NK-92 treated with Interleukin-12 subunit alpha and Interleukin-12 subunit beta, amount 100 ng/mL, for 24 hours (cell line): ENCODE data around the gene CD180.
"Not testable (repeated sequence)": the region's sequence is repeated elsewhere in the genome, so short reads cannot be mapped to it uniquely, and the experiment has no call there.

ENCODE experiments used
- DNase-seq: peaks from one replicate; lab custom pipeline; 2025; lab: John Stamatoyannopoulos, UW

The CD180 gene

DNA sequence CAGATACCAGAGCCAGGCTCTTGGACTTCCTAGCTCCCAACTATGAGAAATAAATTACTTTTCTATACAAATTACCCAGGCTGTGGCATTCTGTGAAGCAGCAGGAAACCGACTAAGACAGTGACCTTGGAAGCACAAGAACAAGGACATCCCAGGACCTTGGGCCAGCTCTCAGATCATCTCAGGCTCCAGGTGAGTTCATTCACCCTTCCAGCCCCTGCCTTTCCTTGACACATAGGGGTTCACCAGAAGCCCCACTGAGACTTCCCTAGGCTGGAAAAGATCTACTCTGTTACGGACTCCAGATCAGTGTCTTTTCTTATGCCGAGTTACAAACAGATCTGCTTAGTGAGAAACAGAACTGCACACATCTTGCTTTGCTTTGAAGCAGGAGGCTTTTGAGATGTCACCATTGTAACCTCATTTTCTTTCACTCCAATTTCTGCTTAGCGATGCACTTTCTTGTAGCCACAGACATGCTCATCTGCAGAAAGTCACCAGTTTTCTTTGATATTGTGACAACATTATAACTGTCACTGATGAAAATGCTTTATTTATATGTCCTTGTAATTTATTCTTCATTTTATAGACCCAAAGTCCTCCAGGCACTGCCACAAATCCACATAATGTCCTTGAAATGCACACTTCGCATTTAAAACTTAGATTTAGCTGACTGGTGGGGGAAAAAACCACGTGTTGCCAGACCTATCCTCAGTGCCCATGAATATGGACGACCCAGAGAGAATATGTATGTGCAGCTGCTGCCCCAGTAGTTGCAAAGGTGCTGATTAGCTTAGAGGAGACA is 8.1 kb downstream of the CD180 start:
- DNase-seq = no peak

DNA sequence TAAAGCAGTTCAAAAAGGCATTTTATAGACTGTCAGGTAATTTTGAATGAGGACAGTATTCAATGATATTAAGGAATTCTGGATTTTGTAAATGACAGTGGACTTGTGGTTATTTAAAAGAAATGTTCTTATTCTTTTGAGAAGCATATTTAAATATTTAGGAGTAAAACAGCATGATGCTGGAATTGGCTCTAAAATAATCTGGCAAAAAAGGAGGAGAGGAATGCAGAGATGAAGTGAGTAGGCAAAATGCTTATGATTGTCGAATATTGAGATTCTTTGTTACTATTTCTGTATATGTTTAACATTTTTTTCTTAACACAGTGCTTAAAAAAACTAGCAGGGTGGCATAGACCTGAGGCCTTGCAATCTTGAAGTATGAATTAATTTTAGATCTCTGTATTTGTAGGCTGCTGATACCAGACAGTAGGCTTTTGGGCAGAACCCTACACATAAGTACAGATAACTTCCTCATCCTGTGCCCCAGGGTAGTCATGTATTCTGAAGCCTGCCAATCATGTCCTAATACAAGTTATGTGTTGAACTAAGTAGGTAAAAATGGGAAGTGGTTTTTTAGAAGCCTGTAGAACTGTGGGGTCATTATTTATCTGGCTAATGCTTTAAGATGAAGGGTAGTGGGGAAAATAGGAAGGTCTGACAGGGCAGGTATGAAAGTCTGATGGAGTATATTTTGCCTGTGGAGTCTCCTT is 9.4 kb downstream of the CD180 start:
- DNase-seq = no peak

DNA sequence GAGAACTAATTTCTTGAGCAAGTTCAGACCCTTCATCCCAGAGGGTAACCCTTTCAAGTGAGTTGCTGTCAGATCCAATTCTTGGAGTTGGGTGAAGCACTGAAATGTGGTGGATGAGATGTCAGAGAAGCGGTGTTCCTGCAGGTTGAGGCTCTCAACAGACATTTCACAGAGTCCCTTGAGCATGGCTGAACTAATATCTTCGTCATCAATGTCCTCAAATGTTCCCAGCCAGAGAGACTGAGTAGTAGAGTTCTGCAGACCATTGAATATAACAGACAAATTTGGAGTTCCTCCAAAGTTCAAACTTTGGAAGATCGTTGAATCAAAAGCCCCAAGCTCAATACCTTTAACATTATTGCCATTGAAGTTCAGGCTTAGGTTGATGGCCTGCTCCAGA is 12.7 kb downstream of the CD180 start:
- no peak for DNase-seq

DNA sequence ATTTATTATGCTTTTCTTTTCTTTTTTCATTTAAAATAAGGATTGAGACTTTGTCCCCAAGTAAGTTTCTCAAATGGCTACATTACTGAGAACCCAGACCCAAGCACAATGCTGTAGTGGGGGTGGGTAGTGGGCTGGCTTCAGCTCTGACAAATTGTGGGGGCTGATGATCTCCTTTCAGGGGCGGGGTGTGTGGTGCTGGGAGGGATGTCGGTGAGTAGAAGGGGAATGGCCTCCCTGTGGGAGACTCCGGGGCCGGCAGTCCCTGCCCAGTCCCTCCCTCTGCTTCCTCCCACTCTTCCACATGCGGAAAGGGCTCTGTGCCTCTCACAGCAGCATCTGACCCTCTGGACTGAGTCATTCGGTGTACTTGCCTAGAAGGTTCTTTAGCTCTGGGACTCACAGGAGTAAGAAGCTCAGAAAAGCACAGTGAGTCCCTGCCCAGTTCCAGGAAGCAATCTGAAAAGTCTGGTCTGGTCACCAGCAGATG is 14.3 kb downstream of the CD180 start:
- no peak for DNase-seq

DNA sequence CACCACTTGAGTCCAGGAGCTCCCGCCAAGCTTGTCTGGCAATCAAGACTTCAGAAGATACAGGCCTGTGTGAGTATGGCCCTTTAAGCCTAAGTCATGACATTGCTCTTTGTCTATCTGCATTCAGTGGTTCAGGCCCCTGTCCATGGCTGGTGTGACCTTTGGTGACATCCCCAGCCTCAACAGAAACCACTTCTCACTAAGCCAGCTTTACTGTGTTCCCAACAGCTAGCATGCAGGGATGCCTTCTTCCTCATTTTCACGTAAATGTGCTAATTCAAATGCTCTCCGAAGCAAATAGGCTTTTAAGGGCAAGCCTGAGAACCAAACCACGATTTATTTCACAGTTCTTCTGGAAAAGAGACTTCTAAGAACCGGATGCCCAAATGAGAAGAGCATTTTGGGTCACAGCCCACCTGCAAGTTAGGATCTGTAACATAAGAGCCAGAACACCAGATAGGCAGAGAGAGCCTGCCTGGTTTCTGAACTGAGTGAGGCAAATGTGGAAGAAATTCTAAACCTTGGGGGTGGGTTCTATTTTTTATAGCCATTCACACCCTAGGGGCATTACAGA is 14.9 kb downstream of the CD180 start:
- no peak for DNase-seq

DNA sequence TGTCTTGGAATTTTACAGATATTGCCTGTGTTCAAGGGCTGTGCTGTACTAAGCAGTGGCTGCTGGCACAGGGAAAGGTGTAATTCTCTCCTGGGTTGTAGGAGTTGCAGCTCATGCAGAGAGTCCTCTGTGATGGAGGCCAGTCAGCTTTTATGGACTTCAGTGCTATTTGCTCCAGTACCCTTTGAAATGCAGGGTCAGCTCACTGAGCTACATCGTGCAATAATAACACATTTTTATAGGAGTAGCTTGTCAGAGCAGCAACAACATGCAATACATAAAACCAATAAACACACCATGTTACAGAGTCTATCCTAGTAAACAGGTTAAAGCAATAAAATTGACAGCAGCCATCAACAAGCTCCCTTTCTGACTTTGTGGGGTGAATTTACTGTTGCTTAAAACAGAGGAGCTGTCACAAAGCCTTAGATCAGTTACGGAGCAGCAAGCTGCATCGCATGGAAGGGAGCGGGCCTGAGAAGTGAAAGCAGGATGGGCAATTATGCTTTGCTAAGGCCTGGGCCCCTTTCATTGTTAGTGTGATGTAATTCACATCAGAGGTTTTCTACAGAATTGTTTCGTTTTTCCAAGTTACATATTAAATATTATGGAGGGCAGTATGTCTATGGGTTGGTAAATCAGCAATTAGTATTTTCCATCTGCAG is 16.8 kb downstream of the CD180 start:
- DNase-seq = no peak

DNA sequence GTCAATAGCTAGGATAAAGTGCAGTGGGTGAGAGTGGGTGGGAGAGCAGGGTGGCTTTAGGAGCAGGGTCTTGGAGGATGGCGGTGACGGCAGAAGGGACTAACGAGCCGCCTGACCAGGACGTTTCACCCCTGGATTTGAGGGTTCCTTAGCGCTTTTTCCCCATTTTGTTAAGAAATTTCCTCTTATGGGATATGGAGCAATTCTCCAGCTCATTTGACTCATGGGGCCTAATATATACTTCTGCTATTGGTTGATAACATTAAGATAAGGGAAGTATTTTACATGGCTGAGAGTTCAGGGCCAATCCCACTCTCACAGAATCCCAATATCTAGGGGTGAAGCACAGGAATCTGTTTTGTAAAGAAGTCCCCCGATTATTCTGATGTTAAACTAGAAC is 17.6 kb downstream of the CD180 start:
- no peak for DNase-seq

DNA sequence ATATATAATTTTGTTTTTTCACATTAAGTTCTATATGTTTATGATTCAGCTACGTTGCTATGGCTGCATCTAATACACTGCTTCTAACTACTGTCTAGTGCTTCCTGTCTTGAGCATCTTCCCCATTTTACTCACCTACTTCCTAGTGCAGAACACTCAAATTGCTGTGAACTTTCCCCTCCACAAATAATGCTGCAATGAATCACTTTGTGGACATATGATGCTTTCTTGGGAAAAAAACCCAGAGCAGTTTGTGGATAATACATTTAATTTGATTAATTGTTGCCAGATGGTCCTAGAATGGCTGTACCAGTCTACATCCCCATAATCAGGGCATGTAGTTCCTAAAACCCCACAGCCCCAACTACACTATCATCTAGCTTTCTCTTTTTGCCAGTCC is 18.5 kb downstream of the CD180 start:
- no peak for DNase-seq

DNA sequence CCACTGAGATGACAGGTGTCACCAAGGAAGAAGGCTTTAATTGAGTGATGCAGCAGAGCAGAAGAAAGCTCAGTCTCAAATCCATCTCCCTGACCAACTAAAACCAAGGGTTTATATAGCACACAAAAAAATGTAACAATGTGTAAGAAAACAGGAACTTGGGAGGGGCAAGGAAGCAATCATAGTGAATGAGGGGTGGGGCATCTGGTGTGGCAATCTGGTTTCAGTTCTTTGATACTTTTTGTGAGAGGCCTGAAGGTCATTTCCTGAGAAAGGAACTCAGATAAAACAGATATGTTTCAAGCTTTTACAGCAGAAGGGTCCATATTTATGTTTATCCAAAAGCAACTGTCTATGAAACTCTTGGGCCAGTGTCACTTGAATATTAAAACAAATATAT is 19.7 kb downstream of the CD180 start:
- no peak for DNase-seq

DNA sequence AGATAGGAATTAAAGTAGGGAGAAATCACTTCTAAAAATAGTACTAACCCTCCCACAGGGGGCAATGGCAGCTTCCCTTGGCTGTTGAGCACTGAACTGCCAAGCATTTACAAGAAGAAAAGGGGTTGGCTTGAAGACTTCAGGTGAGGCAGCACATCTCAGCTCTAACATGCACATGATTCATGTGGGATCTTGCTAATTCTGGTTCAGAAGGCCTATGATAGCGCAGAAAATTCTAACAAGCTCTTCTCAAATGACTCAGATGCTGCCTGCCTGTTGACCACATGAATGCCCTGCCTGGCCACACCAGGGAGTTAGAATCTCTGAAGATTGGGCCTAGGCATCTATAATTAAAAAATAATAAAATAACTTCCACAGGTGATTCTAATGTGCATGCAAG is 22.6 kb downstream of the CD180 start:
- no peak for DNase-seq

DNA sequence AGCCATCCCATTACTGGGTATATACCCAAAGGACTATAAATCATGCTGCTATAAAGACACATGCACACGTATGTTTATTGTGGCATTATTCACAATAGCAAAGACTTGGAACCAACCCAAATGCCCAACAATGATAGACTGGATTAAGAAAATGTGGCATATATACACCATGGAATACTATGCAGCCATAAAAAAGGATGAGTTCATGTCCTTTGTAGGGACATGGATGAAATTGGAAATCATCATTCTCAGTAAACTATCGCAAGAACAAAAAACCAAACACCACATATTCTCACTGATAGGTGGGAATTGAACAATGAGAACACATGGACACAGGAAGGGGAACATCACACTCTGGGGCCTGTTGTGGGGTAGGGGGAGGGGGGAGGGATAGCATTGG is 23.2 kb downstream of the CD180 start:
- DNase-seq = not testable (repeated sequence)

DNA sequence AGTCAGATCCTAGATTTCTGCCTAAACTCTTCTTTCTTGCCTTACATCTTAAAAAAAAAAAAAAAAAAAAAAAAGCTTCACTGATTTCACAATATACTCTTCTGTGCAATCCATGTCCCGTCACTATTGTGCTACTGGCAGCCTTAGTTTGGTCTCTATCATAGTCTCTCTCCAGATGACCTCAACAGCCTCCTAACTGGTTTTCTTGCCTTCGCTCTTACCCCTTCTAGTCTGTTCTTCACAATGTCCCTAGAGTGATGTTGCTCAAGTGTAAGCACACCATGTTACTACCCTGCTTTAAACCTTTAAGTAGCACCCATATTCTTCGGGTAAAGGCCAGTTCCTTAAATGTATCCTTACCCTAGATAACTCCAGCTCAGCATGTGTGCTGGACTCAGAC is 25.8 kb downstream of the CD180 start:
- DNase-seq = no peak

DNA sequence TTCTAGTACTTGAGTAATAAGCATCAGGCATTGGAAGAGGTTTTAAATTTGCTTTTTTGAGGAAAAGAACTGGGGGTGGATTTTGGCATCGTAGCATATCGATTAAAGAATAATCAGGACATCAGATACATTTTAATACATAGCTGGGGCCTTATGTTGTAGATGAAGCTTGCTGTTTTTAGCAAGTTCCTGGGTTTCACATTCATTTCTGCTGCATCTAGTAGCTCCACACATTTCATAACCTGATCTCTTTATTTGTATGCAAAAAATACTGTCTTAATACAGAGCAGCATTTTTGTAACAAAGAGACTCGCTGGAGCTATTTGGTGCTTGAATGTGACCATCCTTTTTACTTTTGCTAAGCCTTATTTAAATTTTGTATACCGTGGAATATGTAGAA is 28.5 kb downstream of the CD180 start:
- no peak for DNase-seq

DNA sequence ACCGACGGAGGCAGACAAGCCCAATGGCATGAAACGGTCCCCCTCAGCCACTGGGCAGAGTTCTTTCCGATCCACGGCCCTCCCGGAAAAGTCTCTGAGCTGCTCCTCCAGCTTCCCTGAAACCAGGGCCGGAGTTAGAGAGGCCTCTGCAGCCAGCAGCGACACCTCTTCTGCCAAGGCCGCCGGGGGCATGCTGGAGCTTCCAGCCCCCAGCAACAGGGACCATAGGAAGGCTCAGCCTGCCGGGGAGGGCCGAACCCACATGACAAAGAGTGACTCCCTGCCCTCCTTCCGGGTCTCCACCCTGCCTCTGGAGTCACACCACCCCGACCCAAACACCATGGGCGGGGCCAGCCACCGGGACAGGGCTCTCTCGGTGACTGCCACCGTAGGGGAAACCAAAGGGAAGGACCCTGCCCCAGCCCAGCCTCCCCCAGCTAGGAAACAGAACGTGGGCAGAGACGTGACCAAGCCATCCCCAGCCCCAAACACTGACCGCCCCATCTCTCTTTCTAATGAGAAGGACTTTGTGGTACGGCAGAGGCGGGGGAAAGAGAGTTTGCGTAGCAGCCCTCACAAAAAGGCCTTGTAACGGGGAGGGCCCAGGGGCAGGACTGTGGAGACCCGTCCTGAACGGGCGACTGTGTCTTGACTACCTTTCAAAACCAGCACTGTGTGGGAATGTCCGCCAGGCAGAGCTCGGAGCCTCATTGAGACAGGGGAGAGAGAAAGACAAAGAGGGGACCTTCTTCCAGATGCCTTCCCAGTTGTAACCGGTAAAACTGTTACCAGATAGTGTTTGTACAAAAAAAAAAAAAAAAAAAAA is 29.9 kb downstream of the CD180 start:
- DNase-seq = peak; percentile 95

DNA sequence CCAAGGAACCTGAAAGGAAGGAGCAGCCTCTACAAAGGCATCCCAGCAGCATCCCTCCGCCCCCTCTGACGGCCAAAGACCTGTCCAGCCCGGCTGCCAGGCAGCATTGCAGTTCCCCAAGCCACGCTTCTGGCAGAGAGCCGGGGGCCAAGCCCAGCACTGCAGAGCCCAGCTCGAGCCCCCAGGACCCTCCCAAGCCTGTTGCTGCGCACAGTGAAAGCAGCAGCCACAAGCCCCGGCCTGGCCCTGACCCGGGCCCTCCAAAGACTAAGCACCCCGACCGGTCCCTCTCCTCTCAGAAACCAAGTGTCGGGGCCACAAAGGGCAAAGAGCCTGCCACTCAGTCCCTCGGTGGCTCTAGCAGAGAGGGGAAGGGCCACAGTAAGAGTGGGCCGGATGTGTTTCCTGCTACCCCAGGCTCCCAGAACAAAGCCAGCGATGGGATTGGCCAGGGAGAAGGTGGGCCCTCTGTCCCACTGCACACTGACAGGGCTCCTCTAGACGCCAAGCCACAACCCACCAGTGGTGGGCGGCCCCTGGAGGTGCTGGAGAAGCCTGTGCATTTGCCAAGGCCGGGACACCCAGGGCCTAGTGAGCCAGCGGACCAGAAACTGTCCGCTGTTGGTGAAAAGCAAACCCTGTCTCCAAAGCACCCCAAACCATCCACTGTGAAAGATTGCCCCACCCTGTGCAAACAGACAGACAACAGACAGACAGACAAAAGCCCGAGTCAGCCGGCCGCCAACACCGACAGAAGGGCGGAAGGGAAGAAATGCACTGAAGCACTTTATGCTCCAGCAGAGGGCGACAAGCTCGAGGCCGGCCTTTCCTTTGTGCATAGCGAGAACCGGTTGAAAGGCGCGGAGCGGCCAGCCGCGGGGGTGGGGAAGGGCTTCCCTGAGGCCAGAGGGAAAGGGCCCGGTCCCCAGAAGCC is 30.8 kb downstream of the CD180 start:
- DNase-seq = peak; percentile 95

DNA sequence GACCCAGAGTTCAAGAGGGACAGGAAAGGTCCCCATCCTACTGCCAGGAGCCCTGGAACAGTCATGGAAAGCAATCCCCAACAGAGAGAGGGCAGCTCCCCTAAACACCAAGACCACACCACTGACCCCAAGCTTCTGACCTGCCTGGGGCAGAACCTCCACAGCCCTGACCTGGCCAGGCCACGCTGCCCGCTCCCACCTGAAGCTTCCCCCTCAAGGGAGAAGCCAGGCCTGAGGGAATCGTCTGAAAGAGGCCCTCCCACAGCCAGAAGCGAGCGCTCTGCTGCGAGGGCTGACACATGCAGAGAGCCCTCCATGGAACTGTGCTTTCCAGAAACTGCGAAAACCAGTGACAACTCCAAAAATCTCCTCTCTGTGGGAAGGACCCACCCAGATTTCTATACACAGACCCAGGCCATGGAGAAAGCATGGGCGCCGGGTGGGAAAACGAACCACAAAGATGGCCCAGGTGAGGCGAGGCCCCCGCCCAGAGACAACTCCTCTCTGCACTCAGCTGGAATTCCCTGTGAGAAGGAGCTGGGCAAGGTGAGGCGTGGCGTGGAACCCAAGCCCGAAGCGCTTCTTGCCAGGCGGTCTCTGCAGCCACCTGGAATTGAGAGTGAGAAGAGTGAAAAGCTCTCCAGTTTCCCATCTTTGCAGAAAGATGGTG is 31.6 kb downstream of the CD180 start:
- DNase-seq = no peak

DNA sequence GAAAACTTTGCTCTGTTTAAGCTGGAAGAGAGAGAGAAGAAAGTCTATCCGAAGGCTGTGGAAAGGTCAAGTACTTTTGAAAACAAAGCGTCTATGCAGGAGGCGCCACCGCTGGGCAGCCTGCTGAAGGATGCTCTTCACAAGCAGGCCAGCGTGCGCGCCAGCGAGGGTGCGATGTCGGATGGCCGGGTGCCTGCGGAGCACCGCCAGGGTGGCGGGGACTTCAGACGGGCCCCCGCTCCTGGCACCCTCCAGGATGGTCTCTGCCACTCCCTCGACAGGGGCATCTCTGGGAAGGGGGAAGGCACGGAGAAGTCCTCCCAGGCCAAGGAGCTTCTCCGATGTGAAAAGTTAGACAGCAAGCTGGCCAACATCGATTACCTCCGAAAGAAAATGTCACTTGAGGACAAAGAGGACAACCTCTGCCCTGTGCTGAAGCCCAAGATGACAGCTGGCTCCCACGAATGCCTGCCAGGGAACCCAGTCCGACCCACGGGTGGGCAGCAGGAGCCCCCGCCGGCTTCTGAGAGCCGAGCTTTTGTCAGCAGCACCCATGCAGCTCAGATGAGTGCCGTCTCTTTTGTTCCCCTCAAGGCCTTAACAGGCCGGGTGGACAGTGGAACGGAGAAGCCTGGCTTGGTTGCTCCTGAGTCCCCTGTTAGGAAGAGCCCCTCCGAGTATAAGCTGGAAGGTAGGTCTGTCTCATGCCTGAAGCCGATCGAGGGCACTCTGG is 32.6 kb downstream of the CD180 start:
- no peak for DNase-seq

DNA sequence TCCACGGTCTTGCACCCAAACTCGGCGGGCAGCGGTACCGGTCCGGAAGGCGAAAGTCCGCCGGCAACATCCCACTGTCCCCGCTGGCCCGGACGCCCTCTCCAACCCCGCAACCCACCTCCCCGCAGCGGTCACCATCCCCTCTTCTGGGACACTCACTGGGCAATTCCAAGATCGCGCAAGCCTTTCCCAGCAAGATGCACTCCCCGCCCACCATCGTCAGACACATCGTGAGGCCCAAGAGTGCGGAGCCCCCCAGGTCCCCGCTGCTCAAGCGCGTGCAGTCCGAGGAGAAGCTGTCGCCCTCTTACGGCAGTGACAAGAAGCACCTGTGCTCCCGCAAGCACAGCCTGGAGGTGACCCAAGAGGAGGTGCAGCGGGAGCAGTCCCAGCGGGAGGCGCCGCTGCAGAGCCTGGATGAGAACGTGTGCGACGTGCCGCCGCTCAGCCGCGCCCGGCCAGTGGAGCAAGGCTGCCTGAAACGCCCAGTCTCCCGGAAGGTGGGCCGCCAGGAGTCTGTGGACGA is 33.3 kb downstream of the CD180 start:
- DNase-seq = no peak

DNA sequence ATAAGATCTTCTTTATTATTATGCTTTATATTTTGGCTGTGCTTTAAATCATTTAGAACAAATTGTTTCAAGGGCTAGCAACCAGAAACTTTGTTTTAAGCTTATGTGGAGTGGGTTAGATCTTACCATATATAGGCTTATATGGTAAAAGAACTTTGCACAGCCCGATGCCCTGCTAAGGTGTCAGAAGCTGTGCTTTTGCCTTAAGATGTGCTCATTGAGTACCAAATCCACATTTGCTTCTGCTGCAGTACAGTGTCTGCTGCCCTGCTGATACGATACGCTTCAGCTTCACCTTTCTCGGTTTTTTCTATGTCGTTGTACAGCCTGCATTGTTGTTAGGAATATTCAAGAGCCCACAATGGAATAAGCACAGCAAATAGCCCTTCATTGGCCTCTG is 34.8 kb downstream of the CD180 start:
- DNase-seq = no peak
